SK-N-SH (cell line): Measurements from ENCODE around the gene BCL2A1. TPM values are rescaled to one million over a fixed set of nuclear protein-coding genes. Genes with fewer than 3 reads are reported as not detected.

Experiments used
- CTCF ChIA-PET: fragments of 300-600, 350-600 bp; formaldehyde crosslinking; extraction: SDS; loops from one replicate; lab custom pipeline; 2021; lab: Yijun Ruan, JAX
- POLR2A ChIA-PET: fragments of 350-600 bp; sonication (Branson Sonifier 250); formaldehyde crosslinking; extraction: SDS; loops from one replicate; lab custom pipeline; 2020; ENCODE audit warnings: antibody characterized with exemption, inconsistent platforms; lab: Yijun Ruan, JAX
- DNase-seq: peaks from one replicate; pipeline ENCODE4 v3.0.0; 2012
- H2AFZ ChIP-seq: fragments of 200-600 bp; sonication (generic); 2 replicates; pipeline ENCODE4 v1.8.1; 2016; ENCODE audit warnings: antibody characterized with exemption, mild to moderate bottlenecking, low read depth
- H3F3A ChIP-seq: fragments of 200-600 bp; sonication (generic); replicated peaks from 2 replicates; pipeline ENCODE3; 2016; ENCODE audit warnings: antibody characterized with exemption, mild to moderate bottlenecking; ENCODE audit not compliant: insufficient read depth
- H3K27ac ChIP-seq, 2 experiments: fragments of 200-500 bp in 1 of 2; fragments of 200-600 bp in 1 of 2; sonication (Bioruptor generic) in 1 of 2; sonication (generic), shearing (Covaris generic) in 1 of 2; 2 replicates each; pipeline versions ENCODE4 v1.5.1 to v1.6.1; 2014 to 2016; ENCODE audit warnings: low read depth in 2 of 2, inconsistent platforms in 1 of 2, low read length in 1 of 2, mild to moderate bottlenecking in 1 of 2, mixed read lengths in 1 of 2
- H3K27me3 ChIP-seq: fragments of 200-600 bp; sonication (generic), shearing (Covaris generic); 2 replicates; pipeline ENCODE4 v1.6.1; 2016; ENCODE audit warnings: mixed run types; ENCODE audit not compliant: insufficient read depth
- H3K36me3 ChIP-seq, 2 experiments: fragments of 200-500 bp in 1 of 2; fragments of 200-600 bp in 1 of 2; sonication (Bioruptor generic) in 1 of 2; sonication (generic) in 1 of 2; replicated peaks in 1 of 2; 2 replicates each; pipeline versions ENCODE3 to v1.5.1; 2014 to 2016; ENCODE audit warnings: low read length in 1 of 2, mild to moderate bottlenecking in 1 of 2; ENCODE audit not compliant: insufficient read depth in 2 of 2, control insufficient read depth in 1 of 2
- H3K4me1 ChIP-seq, 2 experiments: fragments of 200-500 bp in 1 of 2; fragments of 200-600 bp in 1 of 2; sonication (Bioruptor generic) in 1 of 2; sonication (generic), shearing (Covaris generic) in 1 of 2; 2 replicates each; pipeline versions ENCODE4 v1.5.1 to v1.6.1; 2014 to 2016; ENCODE audit warnings: low read depth in 1 of 2, low read length in 1 of 2, mixed run types in 1 of 2; ENCODE audit not compliant: insufficient read depth in 2 of 2, control insufficient read depth in 1 of 2
- H3K4me2 ChIP-seq: fragments of 200-600 bp; sonication (generic), shearing (Covaris generic); 2 replicates; pipeline ENCODE4 v1.6.1; 2017; ENCODE audit warnings: mixed run types
- H3K4me3 ChIP-seq, 2 experiments: fragments of 200-500 bp in 1 of 2; fragments of 200-600 bp in 1 of 2; sonication (Bioruptor generic) in 1 of 2; sonication (generic), shearing (Covaris generic) in 1 of 2; 2 replicates each; pipeline versions ENCODE4 v1.5.1 to v1.8.1; 2014 to 2016; ENCODE audit warnings: low read depth in 2 of 2, inconsistent platforms in 1 of 2, low read length in 1 of 2, mild to moderate bottlenecking in 1 of 2, mixed read lengths in 1 of 2, moderate library complexity in 1 of 2
- H3K79me2 ChIP-seq: fragments of 200-600 bp; sonication (generic); 2 replicates; pipeline ENCODE4 v1.8.1; 2017; ENCODE audit warnings: mild to moderate bottlenecking; ENCODE audit not compliant: insufficient read depth
- H3K9ac ChIP-seq: fragments of 200-600 bp; sonication (generic); 2 replicates; pipeline ENCODE4 v1.6.1; 2017; ENCODE audit warnings: mixed run types
- H3K9me2 ChIP-seq: fragments of 200-600 bp; sonication (generic); 2 replicates; pipeline ENCODE4 v1.6.1; 2017; ENCODE audit warnings: mixed run types
- H3K9me3 ChIP-seq: fragments of 200-600 bp; sonication (generic); 2 replicates; pipeline ENCODE4 v1.6.1; 2017; ENCODE audit warnings: mixed run types, mild to moderate bottlenecking, moderate library complexity
- H4K20me1 ChIP-seq: fragments of 200-600 bp; sonication (generic); 2 replicates; pipeline ENCODE4 v1.6.1; 2017; ENCODE audit warnings: mild to moderate bottlenecking, mixed run types; ENCODE audit not compliant: insufficient read depth
- FOXJ3 ChIP-seq: sonication (generic); formaldehyde crosslinking; IDR thresholded peaks from 2 replicates; pipeline ENCODE4 v1.5.1; 2020; ENCODE audit warnings: mild to moderate bottlenecking, missing genetic modification reagents
- FOXM1 ChIP-seq: IDR thresholded peaks from 2 replicates; pipeline ENCODE4 v1.4.0; 2012; ENCODE audit warnings: low read depth, mild to moderate bottlenecking
- GATA2 ChIP-seq: sonication (generic); formaldehyde crosslinking; IDR thresholded peaks from 2 replicates; pipeline ENCODE4 v1.5.0; 2020; ENCODE audit warnings: mild to moderate bottlenecking, missing genetic modification reagents
- JUND ChIP-seq: IDR thresholded peaks from 2 replicates; pipeline ENCODE4 v1.4.0; 2012
- MXI1 ChIP-seq: IDR thresholded peaks from 2 replicates; pipeline ENCODE4 v1.6.1; 2012; ENCODE audit warnings: mild to moderate bottlenecking, low read depth, low read length, improper control_type of control experiment
- NFIC ChIP-seq: IDR thresholded peaks from 2 replicates; pipeline ENCODE4 v1.4.0; 2012; ENCODE audit warnings: borderline replicate concordance
- POLR2AphosphoS5 ChIP-seq: IDR thresholded peaks from 2 replicates; pipeline ENCODE4 v1.6.1; 2012; ENCODE audit warnings: low read depth, low read length
- SMC3 ChIP-seq: IDR thresholded peaks from 2 replicates; pipeline ENCODE4 v1.6.1; 2012; ENCODE audit warnings: low read depth, low read length, improper control_type of control experiment
- YY1 ChIP-seq: IDR thresholded peaks from 2 replicates; pipeline ENCODE4 v1.4.0; 2012; ENCODE audit warnings: low read depth, mild to moderate bottlenecking
- WGBS: methylation state at CpG from one replicate; pipeline ENCODE4 v1.1.6; 2017; ENCODE audit warnings: low lambda C conversion rate; 5-methylcytosine and 5-hydroxymethylcytosine counted together
- polyA plus RNA-seq, 3 experiments: library from polyadenylated mRNA; depleted of rRNA; stranded (reverse); fragments of >200 nt; gene quantifications; 2 replicates each; pipeline ENCODE4 v1.2.3, GENCODE V29; 2012
- TF ChIP-seq, protein P1 (sequence below): IDR thresholded peaks from 2 replicates; pipeline ENCODE4 v1.4.0; 2012; ENCODE audit warnings: low read depth
- TF ChIP-seq, protein P2 (sequence below): fragments of 200-600 bp; sonication (generic); IDR thresholded peaks from 2 replicates; pipeline ENCODE4 v1.6.1; 2017; ENCODE audit warnings: antibody characterized with exemption, mild to moderate bottlenecking, moderate library complexity
- TF ChIP-seq, protein P3 (sequence below): IDR thresholded peaks from 2 replicates; pipeline ENCODE4 v1.6.1; 2012; ENCODE audit warnings: mild to moderate bottlenecking, low read depth, low read length, moderate library complexity
- TF ChIP-seq, protein P4 (sequence below): IDR thresholded peaks from 2 replicates; pipeline ENCODE4; 2012
- TF ChIP-seq, protein P5 (sequence below): fragments of 150-350 bp; IDR thresholded peaks from 2 replicates; pipeline ENCODE4 v1.6.1; 2017; ENCODE audit warnings: antibody characterized with exemption, low read length, low read depth, borderline replicate concordance
- TF ChIP-seq, protein P6 (sequence below): IDR thresholded peaks from 2 replicates; pipeline ENCODE4 v1.4.0; 2012; ENCODE audit warnings: low read depth, borderline replicate concordance

Gene BCL2A1
- polyA plus RNA-seq, 1 of the 3 experiments (the other 2 are of a cell fraction) = 0.08 TPM

DNA sequence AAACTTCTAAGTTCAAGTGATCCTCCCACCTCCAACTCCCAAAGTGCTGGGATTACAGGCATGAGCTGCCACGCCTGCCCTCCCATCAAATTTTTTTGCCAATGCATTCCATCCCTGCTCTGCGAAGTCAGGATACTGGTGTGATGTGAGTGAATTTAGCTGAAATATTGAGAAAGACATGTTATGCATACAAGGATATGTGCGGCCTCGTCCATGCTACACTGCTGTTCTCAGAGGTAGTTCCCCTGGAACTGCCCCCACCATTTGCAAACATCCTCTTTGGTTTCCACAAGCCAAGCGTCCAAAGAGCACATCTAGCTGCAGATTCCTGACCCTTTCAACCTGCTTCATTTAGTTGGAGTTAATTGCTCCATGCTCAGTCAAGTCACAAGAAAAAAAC, 36.5 kb upstream of the BCL2A1 start:
- CTCF ChIA-PET = no interaction called here
- TF ChIP-seq, protein P1, sequence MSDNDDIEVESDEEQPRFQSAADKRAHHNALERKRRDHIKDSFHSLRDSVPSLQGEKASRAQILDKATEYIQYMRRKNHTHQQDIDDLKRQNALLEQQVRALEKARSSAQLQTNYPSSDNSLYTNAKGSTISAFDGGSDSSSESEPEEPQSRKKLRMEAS = no peak
- TF ChIP-seq, protein P2, sequence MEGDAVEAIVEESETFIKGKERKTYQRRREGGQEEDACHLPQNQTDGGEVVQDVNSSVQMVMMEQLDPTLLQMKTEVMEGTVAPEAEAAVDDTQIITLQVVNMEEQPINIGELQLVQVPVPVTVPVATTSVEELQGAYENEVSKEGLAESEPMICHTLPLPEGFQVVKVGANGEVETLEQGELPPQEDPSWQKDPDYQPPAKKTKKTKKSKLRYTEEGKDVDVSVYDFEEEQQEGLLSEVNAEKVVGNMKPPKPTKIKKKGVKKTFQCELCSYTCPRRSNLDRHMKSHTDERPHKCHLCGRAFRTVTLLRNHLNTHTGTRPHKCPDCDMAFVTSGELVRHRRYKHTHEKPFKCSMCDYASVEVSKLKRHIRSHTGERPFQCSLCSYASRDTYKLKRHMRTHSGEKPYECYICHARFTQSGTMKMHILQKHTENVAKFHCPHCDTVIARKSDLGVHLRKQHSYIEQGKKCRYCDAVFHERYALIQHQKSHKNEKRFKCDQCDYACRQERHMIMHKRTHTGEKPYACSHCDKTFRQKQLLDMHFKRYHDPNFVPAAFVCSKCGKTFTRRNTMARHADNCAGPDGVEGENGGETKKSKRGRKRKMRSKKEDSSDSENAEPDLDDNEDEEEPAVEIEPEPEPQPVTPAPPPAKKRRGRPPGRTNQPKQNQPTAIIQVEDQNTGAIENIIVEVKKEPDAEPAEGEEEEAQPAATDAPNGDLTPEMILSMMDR = no peak
- no peak for TF ChIP-seq POLR2AphosphoS5
- no peak for TF ChIP-seq SMC3
- no peak for TF ChIP-seq YY1
- TF ChIP-seq, protein P3, sequence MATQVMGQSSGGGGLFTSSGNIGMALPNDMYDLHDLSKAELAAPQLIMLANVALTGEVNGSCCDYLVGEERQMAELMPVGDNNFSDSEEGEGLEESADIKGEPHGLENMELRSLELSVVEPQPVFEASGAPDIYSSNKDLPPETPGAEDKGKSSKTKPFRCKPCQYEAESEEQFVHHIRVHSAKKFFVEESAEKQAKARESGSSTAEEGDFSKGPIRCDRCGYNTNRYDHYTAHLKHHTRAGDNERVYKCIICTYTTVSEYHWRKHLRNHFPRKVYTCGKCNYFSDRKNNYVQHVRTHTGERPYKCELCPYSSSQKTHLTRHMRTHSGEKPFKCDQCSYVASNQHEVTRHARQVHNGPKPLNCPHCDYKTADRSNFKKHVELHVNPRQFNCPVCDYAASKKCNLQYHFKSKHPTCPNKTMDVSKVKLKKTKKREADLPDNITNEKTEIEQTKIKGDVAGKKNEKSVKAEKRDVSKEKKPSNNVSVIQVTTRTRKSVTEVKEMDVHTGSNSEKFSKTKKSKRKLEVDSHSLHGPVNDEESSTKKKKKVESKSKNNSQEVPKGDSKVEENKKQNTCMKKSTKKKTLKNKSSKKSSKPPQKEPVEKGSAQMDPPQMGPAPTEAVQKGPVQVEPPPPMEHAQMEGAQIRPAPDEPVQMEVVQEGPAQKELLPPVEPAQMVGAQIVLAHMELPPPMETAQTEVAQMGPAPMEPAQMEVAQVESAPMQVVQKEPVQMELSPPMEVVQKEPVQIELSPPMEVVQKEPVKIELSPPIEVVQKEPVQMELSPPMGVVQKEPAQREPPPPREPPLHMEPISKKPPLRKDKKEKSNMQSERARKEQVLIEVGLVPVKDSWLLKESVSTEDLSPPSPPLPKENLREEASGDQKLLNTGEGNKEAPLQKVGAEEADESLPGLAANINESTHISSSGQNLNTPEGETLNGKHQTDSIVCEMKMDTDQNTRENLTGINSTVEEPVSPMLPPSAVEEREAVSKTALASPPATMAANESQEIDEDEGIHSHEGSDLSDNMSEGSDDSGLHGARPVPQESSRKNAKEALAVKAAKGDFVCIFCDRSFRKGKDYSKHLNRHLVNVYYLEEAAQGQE = no peak
- no peak for TF ChIP-seq FOXJ3 (CRISPR knock-in tag)
- TF ChIP-seq FOXM1 = no peak
- TF ChIP-seq MXI1 = no peak
- TF ChIP-seq, protein P4, sequence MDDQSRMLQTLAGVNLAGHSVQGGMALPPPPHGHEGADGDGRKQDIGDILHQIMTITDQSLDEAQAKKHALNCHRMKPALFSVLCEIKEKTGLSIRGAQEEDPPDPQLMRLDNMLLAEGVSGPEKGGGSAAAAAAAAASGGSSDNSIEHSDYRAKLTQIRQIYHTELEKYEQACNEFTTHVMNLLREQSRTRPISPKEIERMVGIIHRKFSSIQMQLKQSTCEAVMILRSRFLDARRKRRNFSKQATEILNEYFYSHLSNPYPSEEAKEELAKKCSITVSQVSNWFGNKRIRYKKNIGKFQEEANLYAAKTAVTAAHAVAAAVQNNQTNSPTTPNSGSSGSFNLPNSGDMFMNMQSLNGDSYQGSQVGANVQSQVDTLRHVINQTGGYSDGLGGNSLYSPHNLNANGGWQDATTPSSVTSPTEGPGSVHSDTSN = no peak
- no peak for TF ChIP-seq NFIC

DNA sequence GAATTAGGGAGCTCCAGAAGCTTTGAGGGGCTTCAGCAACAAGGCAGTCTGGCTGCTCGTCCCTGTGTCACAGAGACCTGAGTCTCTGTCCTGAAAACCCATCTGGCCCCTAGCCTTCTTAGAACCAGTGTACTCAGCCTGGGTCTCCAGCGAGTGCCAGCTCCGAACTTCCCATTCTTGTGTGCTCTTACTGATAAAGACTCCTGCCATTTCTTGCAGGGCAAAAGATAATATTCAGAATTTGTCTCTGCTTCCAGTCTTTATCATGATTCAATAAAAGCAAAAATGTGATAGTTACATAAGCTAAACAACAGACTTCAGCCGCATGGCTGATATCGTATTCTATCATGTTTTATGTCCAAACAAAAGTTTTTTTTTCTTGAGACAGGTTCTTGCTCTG, 36.0 kb upstream of the BCL2A1 start:
- Histone ChIP-seq H3K36me3 (no peaks in the 10 kb centered on the region), H3K9ac (no peak overlapping the region), H3K9me2 (no peaks in the 10 kb centered on the region), H2AFZ (no peak overlapping the region), H3K4me2 (no peak overlapping the region), H3K27me3 (no peaks in the 10 kb centered on the region), H3F3A (peaks cover 5% of the 10 kb centered on the region), H3K9me3 (no peaks in the 10 kb centered on the region), H3K4me3 (no peak overlapping the region), H4K20me1 (no peaks in the 10 kb centered on the region), H3K79me2 (no peaks in the 10 kb centered on the region), H3K27ac (no peak overlapping the region), H3K4me1 (peaks cover 0 to 4% of the 10 kb centered on the region in 2 experiments; a peak in 1 of 4 replicates)
- TF ChIP-seq MXI1 (no peak), GATA2 (no peak), JUND (no peak)
- TF ChIP-seq, protein P5, sequence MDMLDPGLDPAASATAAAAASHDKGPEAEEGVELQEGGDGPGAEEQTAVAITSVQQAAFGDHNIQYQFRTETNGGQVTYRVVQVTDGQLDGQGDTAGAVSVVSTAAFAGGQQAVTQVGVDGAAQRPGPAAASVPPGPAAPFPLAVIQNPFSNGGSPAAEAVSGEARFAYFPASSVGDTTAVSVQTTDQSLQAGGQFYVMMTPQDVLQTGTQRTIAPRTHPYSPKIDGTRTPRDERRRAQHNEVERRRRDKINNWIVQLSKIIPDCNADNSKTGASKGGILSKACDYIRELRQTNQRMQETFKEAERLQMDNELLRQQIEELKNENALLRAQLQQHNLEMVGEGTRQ = no peak
- TF ChIP-seq, protein P3 = no peak
- TF ChIP-seq, protein P6, sequence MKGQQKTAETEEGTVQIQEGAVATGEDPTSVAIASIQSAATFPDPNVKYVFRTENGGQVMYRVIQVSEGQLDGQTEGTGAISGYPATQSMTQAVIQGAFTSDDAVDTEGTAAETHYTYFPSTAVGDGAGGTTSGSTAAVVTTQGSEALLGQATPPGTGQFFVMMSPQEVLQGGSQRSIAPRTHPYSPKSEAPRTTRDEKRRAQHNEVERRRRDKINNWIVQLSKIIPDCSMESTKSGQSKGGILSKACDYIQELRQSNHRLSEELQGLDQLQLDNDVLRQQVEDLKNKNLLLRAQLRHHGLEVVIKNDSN = no peak
- 73% methylated on average over 3 of the region's 5 CpGs for WGBS
- DNase-seq = no peak
- CTCF ChIA-PET = no interaction called here
- POLR2A ChIA-PET = no interaction called here

More for the DNA sequence above, 36.5 kb upstream of the BCL2A1 start:
- 86% methylated on average over 5 of the region's 5 CpGs for WGBS
- POLR2A ChIA-PET = no interaction called here
- Histone ChIP-seq H3K4me3 (no peak overlapping the region), H3K36me3 (no peaks in the 10 kb centered on the region), H3K4me2 (no peak overlapping the region), H3F3A (peaks cover 5% of the 10 kb centered on the region), H3K79me2 (no peaks in the 10 kb centered on the region), H4K20me1 (no peaks in the 10 kb centered on the region), H3K27ac (no peak overlapping the region), H3K4me1 (peaks cover 0 to 4% of the 10 kb centered on the region in 2 experiments; a peak in 1 of 4 replicates), H3K9me2 (no peaks in the 10 kb centered on the region), H2AFZ (no peak overlapping the region), H3K9me3 (no peaks in the 10 kb centered on the region), H3K9ac (no peak overlapping the region), H3K27me3 (no peaks in the 10 kb centered on the region)
- no peak for DNase-seq
